Subcutaneous adipose tissue (tissue), 4 donors: ENCODE data around the gene SH3PXD2A. TPM values are rescaled to one million over a fixed set of nuclear protein-coding genes. Genes with fewer than 3 reads are reported as not detected.

ENCODE experiments used
- CTCF ChIP-seq: fragments of 450-650 bp; IDR thresholded peaks from one replicate; pipeline ENCODE4 v1.5.1; 2016; ENCODE audit warnings: low read depth, mild to moderate bottlenecking, control low read depth, antibody characterized with exemption, moderate library complexity
- total RNA-seq, 4 donors: library from RNA; depleted of rRNA; stranded (reverse); fragments of >200 nt; gene quantifications; one replicate each; pipeline ENCODE4 v1.1.0, GENCODE V29; 2016

The SH3PXD2A gene
- total RNA-seq, 4 donors from 2014 or later: 13.0 to 23.6 (median 18.7) TPM

- TF ChIP-seq CTCF: no peak
Observed at GRCh38 chr10:103564776-103565520, 290.4 kb downstream of the SH3PXD2A start.

GRCh38 chr10:103564116-103564501, 291.3 kb downstream of the SH3PXD2A start:
- TF ChIP-seq CTCF: no peak

- no peak for TF ChIP-seq CTCF
Observed at GRCh38 chr10:103563231-103564115, 291.9 kb downstream of the SH3PXD2A start.

GRCh38 chr10:103562383-103562782, 293.0 kb downstream of the SH3PXD2A start:
- TF ChIP-seq CTCF: no peak

- no peak for TF ChIP-seq CTCF
Observed at GRCh38 chr10:103560886-103561285, 294.5 kb downstream of the SH3PXD2A start.

GRCh38 chr10:103559776-103560175, 295.6 kb downstream of the SH3PXD2A start:
- TF ChIP-seq CTCF: no peak

- no peak for TF ChIP-seq CTCF
Observed at GRCh38 chr10:103558911-103559310, 296.5 kb downstream of the SH3PXD2A start.
